Neural cell (in vitro differentiated cells): ENCODE measurements around the gene PTGER3.

Source experiments
- EP300 ChIP-seq: fragments of 450-650 bp; conservative IDR thresholded peaks from 2 replicates; pipeline ENCODE4 v1.6.1; 2014; ENCODE audit warnings: antibody characterized with exemption, mild to moderate bottlenecking, moderate library complexity; ENCODE audit not compliant: poor library complexity, severe bottlenecking
- EZH2 ChIP-seq: fragments of 200-600, 300-800 bp; shearing (Covaris generic), sonication (generic); IDR thresholded peaks from 2 replicates; pipeline ENCODE4 v1.6.1; 2014; ENCODE audit warnings: antibody characterized with exemption, low read length, borderline replicate concordance, mild to moderate bottlenecking; ENCODE audit not compliant: insufficient read depth, poor library complexity, severe bottlenecking
- POLR2AphosphoS5 ChIP-seq: IDR thresholded peaks from 2 replicates; pipeline ENCODE4 v1.6.1; 2012
- RAD21 ChIP-seq: fragments of 450-650 bp; conservative IDR thresholded peaks from 2 replicates; pipeline ENCODE4 v1.6.1; 2014; ENCODE audit warnings: antibody characterized with exemption, mild to moderate bottlenecking, moderate library complexity
- REST ChIP-seq: IDR thresholded peaks from 2 replicates; pipeline ENCODE4 v1.6.1; 2012; ENCODE audit warnings: borderline replicate concordance
- TAF1 ChIP-seq: IDR thresholded peaks from 2 replicates; pipeline ENCODE4 v1.6.1; 2012; ENCODE audit warnings: low read depth
- TF ChIP-seq, protein P1 (sequence below): fragments of 450-650 bp; IDR thresholded peaks from 2 replicates; pipeline ENCODE4 v1.5.1; 2014; ENCODE audit warnings: antibody characterized with exemption, mild to moderate bottlenecking, moderate library complexity; ENCODE audit not compliant: poor library complexity, severe bottlenecking

DNA sequence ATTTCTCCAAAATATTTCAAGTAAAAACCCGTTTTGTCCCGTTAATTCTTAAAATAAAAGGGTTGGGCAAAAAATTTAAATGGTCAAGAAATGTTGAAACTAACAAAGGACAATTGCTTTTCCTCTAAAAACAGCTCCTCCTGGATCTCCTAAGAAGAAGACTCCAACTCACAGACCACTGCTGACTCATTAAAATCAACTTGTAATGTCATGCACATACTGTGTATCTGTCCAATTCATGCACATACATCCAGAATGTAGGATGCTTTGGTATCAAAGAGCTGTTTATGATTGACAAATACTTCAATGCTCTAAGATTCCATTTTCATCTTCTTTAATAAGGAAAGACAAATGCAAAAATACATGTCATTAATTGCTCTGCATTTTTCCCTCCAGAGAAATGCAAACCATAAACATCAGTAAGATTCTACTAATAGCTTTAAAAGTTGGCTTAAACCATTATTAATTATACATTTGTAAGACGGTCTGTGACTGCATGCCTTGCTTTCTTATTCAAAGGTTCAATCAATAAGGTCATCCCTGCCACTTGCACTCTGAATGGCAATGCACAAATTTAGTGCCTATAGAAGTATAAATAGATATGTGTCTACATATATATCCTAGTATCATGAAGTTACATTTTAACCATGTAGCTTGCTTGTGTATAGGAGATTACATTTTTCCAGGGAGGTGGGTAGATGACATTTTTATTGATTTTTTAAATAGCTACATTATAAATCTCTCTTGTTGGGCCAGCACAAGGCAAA is 44.7 kb downstream of the PTGER3 start:
- no peak for TF ChIP-seq EZH2
- TF ChIP-seq, protein P1, sequence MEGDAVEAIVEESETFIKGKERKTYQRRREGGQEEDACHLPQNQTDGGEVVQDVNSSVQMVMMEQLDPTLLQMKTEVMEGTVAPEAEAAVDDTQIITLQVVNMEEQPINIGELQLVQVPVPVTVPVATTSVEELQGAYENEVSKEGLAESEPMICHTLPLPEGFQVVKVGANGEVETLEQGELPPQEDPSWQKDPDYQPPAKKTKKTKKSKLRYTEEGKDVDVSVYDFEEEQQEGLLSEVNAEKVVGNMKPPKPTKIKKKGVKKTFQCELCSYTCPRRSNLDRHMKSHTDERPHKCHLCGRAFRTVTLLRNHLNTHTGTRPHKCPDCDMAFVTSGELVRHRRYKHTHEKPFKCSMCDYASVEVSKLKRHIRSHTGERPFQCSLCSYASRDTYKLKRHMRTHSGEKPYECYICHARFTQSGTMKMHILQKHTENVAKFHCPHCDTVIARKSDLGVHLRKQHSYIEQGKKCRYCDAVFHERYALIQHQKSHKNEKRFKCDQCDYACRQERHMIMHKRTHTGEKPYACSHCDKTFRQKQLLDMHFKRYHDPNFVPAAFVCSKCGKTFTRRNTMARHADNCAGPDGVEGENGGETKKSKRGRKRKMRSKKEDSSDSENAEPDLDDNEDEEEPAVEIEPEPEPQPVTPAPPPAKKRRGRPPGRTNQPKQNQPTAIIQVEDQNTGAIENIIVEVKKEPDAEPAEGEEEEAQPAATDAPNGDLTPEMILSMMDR = no peak
- TF ChIP-seq REST = no peak
- no peak for TF ChIP-seq POLR2AphosphoS5
- TF ChIP-seq RAD21 = no peak
- TF ChIP-seq TAF1 = no peak
- TF ChIP-seq EP300 = no peak
